GM19397 (cell line): ENCODE data around the gene ZNF549.
"Not testable (repeated sequence)": the region's sequence is repeated elsewhere in the genome, so short reads cannot be mapped to it uniquely, and the experiment has no call there.

Experiments
- ATAC-seq: cut with Tn5 transposase; IDR thresholded peaks from one replicate; pipeline ENCODE4 v1.9.1; 2021; ENCODE audit warnings: mild to moderate bottlenecking, moderate library complexity; ENCODE audit not compliant: unreplicated experiment

ZNF549 gene

GRCh38 chr19:57527136-57527881, at the start of gene ZNF549:
Gene ZNF549, plus strand, starts transcription at chr19:57527356. Its CDS starts 218 bp downstream, at chr19:57527574.
- ATAC-seq, result peak; percentile 97

- ATAC-seq, result peak; percentile 95
These were observed 39.5 kb upstream of the ZNF549 start, which contains the start of gene ZNF419 for GRCh38 chr19:57487477-57488298. Gene ZNF419, plus strand, starts transcription at chr19:57487750. Its CDS starts 201 bp downstream, at chr19:57487951.

GRCh38 chr19:57488299-57488644, 38.9 kb upstream of the ZNF549 start:
- ATAC-seq, result not testable (repeated sequence)

- not testable (repeated sequence) for ATAC-seq
These were observed 27.9 kb upstream of the ZNF549 start for GRCh38 chr19:57499332-57499679.

- ATAC-seq, result peak; percentile 100
These were observed 27.3 kb upstream of the ZNF549 start, which contains the start of gene ZNF773 for GRCh38 chr19:57499680-57500395. Gene ZNF773, plus strand, starts transcription at chr19:57499938. Its CDS starts 143 bp downstream, at chr19:57500081.

GRCh38 chr19:57500400-57500799, 26.8 kb upstream of the ZNF549 start:
- not testable (repeated sequence) for ATAC-seq

GRCh38 chr19:57506163-57506562, 21.0 kb upstream of the ZNF549 start:
- ATAC-seq, result no peak

GRCh38 chr19:57511484-57511883, 15.7 kb upstream of the ZNF549 start:
- no peak for ATAC-seq

GRCh38 chr19:57512845-57513244, 14.3 kb upstream of the ZNF549 start:
- ATAC-seq, result no peak

GRCh38 chr19:57515255-57515654, 11.9 kb upstream of the ZNF549 start:
- ATAC-seq, result no peak

- ATAC-seq, result not testable (repeated sequence)
These were observed 9.1 kb upstream of the ZNF549 start for GRCh38 chr19:57518021-57518420.

- ATAC-seq, result no peak
These were observed 10.9 kb downstream of the ZNF549 start for GRCh38 chr19:57537953-57538547.

GRCh38 chr19:57546513-57546912, 19.4 kb downstream of the ZNF549 start:
- no peak for ATAC-seq

- no peak for ATAC-seq
These were observed 25.3 kb downstream of the ZNF549 start for GRCh38 chr19:57552432-57552831.

GRCh38 chr19:57557659-57558058, 30.5 kb downstream of the ZNF549 start:
- no peak for ATAC-seq

GRCh38 chr19:57558525-57558924, 31.4 kb downstream of the ZNF549 start:
- no peak for ATAC-seq

- ATAC-seq, result no peak
These were observed 31.9 kb downstream of the ZNF549 start for GRCh38 chr19:57559008-57559403.

- peak; percentile 100 for ATAC-seq
These were observed 32.4 kb downstream of the ZNF549 start, which contains the start of gene ZNF550 for GRCh38 chr19:57559404-57560025. Gene ZNF550, minus strand, starts transcription at chr19:57559863. Its CDS starts 181 bp downstream, at chr19:57559682.

- ATAC-seq, result no peak
These were observed 32.9 kb downstream of the ZNF549 start for GRCh38 chr19:57560049-57560491.

GRCh38 chr19:57563547-57563946, 36.4 kb downstream of the ZNF549 start:
- ATAC-seq, result no peak
